Measurements from ENCODE around the gene ASIC4.

The ASIC4 gene

GRCh38 chr2:219566640-219567039, 52.4 kb downstream of the ASIC4 start:
- DNase-seq, result no peak

- no peak for DNase-seq
Measured at GRCh38 chr2:219567131-219567530, 52.8 kb downstream of the ASIC4 start.

GRCh38 chr2:219567791-219568361, 53.6 kb downstream of the ASIC4 start:
- DNase-seq, result no peak

- DNase-seq, result no peak
Measured at GRCh38 chr2:219569041-219569440, 54.8 kb downstream of the ASIC4 start.

GRCh38 chr2:219569635-219570034, 55.4 kb downstream of the ASIC4 start:
- DNase-seq, result no peak

GRCh38 chr2:219570194-219570923, 56.1 kb downstream of the ASIC4 start:
- peak in 12 of 51 donors; percentile 11 to 45 (median 20) for DNase-seq

GRCh38 chr2:219570924-219571310, 56.6 kb downstream of the ASIC4 start:
- peak in 3 of 51 donors; percentile 35 to 45 (median 39) for DNase-seq

- DNase-seq, result peak in 37 of 51 donors; percentile 5 to 73 (median 42)
Measured at GRCh38 chr2:219571311-219572236, 57.3 kb downstream of the ASIC4 start, which contains the start of gene OBSL1. Gene OBSL1 (minus strand): TSS chr2:219571539. CDS start chr2:219571232, 307 bp downstream.

- no peak for DNase-seq
Measured at GRCh38 chr2:219572237-219573001, 58.1 kb downstream of the ASIC4 start, which contains the start of gene INHA. Gene INHA (plus strand): TSS chr2:219572310. CDS start chr2:219572375, 65 bp downstream.

- no peak for DNase-seq
Measured at GRCh38 chr2:219573166-219573565, 58.9 kb downstream of the ASIC4 start.

GRCh38 chr2:219574484-219575311, 60.4 kb downstream of the ASIC4 start:
- no peak for DNase-seq

- DNase-seq, result no peak
Measured at GRCh38 chr2:219575566-219576504, 61.6 kb downstream of the ASIC4 start.

GRCh38 chr2:219576505-219577388, 62.5 kb downstream of the ASIC4 start:
- DNase-seq, result peak in 19 of 51 donors; percentile 4 to 50 (median 28)

- DNase-seq, result no peak
Measured at GRCh38 chr2:219578811-219579613, 64.7 kb downstream of the ASIC4 start.

- no peak for DNase-seq
Measured at GRCh38 chr2:219581346-219581745, 67.1 kb downstream of the ASIC4 start.
